ENCODE data around the gene TRUB1.
"Not testable (repeated sequence)": the region's sequence is repeated elsewhere in the genome, so short reads cannot be mapped to it uniquely, and the experiment has no call there.

TRUB1 gene

GRCh38 chr10:114925587-114926586 lies 12.1 kb upstream of the TRUB1 start:
- DNase-seq (ENCODE audit: low read depth in 2 of 2): peak; percentile 10 to 19

- no peak for DNase-seq (ENCODE audit: low read depth in 2 of 2)
Observed at GRCh38 chr10:114928818-114929217, 9.2 kb upstream of the TRUB1 start.

- no peak for DNase-seq (ENCODE audit: low read depth in 2 of 2)
Observed at GRCh38 chr10:114930320-114930719, 7.7 kb upstream of the TRUB1 start.

GRCh38 chr10:114931072-114931679 lies 6.8 kb upstream of the TRUB1 start:
- DNase-seq (ENCODE audit: low read depth in 2 of 2): no peak

GRCh38 chr10:114932225-114932624 lies 5.8 kb upstream of the TRUB1 start:
- no peak for DNase-seq (ENCODE audit: low read depth in 2 of 2)

- DNase-seq (ENCODE audit: low read depth in 2 of 2): no peak
Observed at GRCh38 chr10:114932945-114933344, 5.0 kb upstream of the TRUB1 start.

GRCh38 chr10:114933588-114933987 lies 4.4 kb upstream of the TRUB1 start:
- DNase-seq (ENCODE audit: low read depth in 2 of 2): no peak

- not testable (repeated sequence) for DNase-seq (ENCODE audit: low read depth in 2 of 2)
Observed at GRCh38 chr10:114933995-114934394, 4.0 kb upstream of the TRUB1 start.

- DNase-seq (ENCODE audit: low read depth in 2 of 2): no peak
Observed at GRCh38 chr10:114938856-114939193, 830 bp downstream of the TRUB1 start.

GRCh38 chr10:114940735-114941134 lies 2.7 kb downstream of the TRUB1 start:
- DNase-seq (ENCODE audit: low read depth in 2 of 2): no peak

GRCh38 chr10:114943000-114943399 lies 5.0 kb downstream of the TRUB1 start:
- DNase-seq (ENCODE audit: low read depth in 2 of 2): no peak

- DNase-seq (ENCODE audit: low read depth in 2 of 2): no peak
Observed at GRCh38 chr10:114953047-114953446, 15.1 kb downstream of the TRUB1 start.

- no peak for DNase-seq (ENCODE audit: low read depth in 2 of 2)
Observed at GRCh38 chr10:114955984-114956383, 18.0 kb downstream of the TRUB1 start.

GRCh38 chr10:114956466-114956865 lies 18.5 kb downstream of the TRUB1 start:
- no peak for DNase-seq (ENCODE audit: low read depth in 2 of 2)

- no peak for DNase-seq (ENCODE audit: low read depth in 2 of 2)
Observed at GRCh38 chr10:114957122-114957521, 19.1 kb downstream of the TRUB1 start.

- no peak for DNase-seq (ENCODE audit: low read depth in 2 of 2)
Observed at GRCh38 chr10:114957673-114958072, 19.7 kb downstream of the TRUB1 start.

GRCh38 chr10:114962441-114962840 lies 24.4 kb downstream of the TRUB1 start:
- no peak for DNase-seq (ENCODE audit: low read depth in 2 of 2)

GRCh38 chr10:114963908-114964307 lies 25.9 kb downstream of the TRUB1 start:
- DNase-seq (ENCODE audit: low read depth in 2 of 2): no peak

GRCh38 chr10:114967071-114967470 lies 29.1 kb downstream of the TRUB1 start:
- DNase-seq (ENCODE audit: low read depth in 2 of 2): no peak

GRCh38 chr10:114970515-114970914 lies 32.5 kb downstream of the TRUB1 start:
- DNase-seq (ENCODE audit: low read depth in 2 of 2): no peak

- no peak for DNase-seq (ENCODE audit: low read depth in 2 of 2)
Observed at GRCh38 chr10:114973306-114973705, 35.3 kb downstream of the TRUB1 start.

GRCh38 chr10:114973997-114974396 lies 36.0 kb downstream of the TRUB1 start:
- no peak for DNase-seq (ENCODE audit: low read depth in 2 of 2)

- DNase-seq (ENCODE audit: low read depth in 2 of 2): no peak
Observed at GRCh38 chr10:114974625-114975024, 36.6 kb downstream of the TRUB1 start.

Measured in stimulated activated CD8-positive, alpha-beta memory T cell treated with anti-CD3 and anti-CD28 coated beads, Interleukin-2, amount 100 ng/mL, for 48 hours (primary cell).